Epithelial cell of prostate (primary cell): Measurements from ENCODE around the gene DDX17.
"Not testable (repeated sequence)": the region's sequence is repeated elsewhere in the genome, so short reads cannot be mapped to it uniquely, and the experiment has no call there.

Source experiments
- DNase-seq: peaks from one replicate; pipeline ENCODE4 v3.0.0-alpha.2; 2011; ENCODE audit warnings: low read depth, low spot score
- H3K27ac ChIP-seq: fragments of 450-650 bp; 2 replicates; pipeline ENCODE4 v1.5.1; 2017; ENCODE audit warnings: mild to moderate bottlenecking

DDX17 gene

DNA sequence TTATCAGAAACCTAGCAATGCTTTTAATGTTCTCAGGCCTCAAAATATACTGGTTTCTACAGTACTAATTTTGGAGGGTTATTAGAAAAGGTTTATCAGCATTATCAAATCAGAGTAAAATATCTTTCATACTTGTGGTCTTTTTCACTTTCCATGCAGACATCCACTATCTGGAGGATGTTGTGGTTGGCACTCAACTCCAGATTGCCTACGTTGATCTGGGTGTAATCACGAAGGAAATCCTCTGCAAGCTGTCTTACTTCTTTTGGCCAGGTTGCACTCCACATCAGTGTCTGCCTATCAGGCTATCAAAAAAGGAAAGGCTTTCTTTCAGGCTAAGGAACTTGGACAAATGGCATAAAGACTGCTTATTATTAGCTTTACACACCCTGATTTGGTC, 11.6 kb downstream of the DDX17 start:
- no peak overlapping the region for H3K27ac ChIP-seq
- no peak for DNase-seq

DNA sequence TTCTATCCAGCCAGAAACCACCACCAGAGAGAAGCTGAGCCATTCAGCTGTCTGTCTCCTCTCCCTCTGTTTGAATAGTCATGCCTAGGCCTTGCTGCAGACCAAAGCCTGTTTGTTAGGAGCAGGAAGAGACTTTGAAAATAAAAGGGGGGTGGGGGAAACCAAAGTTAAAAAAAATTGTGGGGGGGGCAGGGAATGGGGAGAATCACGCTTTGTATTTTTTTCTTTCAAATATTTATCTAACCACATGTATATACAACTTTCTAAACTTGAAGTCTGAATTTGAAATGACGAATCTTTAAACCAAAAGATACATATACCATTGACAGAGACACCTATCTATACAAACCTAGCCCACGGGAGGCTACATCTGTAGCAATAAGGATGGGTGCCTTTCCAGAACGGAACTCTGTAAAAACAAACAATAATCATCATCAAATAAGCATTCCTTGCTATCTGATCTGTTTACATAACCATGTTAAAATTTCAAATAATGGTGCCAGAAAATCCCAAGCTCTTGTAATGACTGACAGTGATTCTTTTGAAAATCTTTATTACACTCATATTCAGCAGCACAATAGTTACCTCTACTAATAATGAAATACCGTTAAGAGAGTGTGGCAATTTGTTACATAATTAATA, 14.3 kb downstream of the DDX17 start:
- DNase-seq, result no peak
- no peak overlapping the region for H3K27ac ChIP-seq

DNA sequence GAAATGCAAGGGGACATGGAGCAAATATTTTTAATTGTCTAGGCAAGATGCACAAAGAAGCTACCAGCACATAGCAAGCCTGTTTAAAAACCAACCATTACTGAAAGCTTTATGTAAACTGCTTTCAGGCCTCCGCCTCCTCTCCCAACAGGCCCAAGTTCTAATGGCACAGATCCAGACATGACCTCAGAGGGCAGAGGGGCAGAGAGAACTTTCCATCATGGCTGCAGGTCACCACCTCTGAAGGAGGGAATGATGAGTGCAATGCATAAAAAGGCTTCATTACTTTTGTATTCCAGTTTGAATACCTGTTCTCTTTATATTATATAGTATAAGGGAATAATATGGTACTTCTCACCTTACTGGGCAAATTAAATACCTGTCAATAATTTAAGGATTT, 15.2 kb downstream of the DDX17 start:
- peak overlapping the region; percentile 26 for H3K27ac ChIP-seq
- no peak for DNase-seq

DNA sequence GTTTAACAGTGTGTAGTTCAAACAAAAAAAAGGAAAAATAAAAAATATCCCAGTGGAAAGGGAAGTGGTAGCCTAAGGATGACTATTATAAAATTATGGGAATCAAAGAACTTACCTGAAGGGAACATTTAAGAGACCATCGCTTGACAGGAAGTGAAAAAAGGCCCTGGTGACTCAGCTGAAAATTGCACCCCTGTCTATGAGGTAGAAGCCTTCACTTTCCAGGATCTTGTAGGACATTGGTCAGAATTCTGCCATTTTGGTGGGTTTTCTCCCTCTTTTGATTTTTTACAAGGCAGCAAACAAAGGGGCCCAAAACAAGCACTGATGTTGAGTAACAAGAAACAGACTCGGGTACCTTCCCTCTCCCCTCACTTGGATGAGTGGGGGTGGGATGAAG, 15.6 kb downstream of the DDX17 start:
- peak overlapping the region; percentile 26 for H3K27ac ChIP-seq
- DNase-seq, result no peak

DNA sequence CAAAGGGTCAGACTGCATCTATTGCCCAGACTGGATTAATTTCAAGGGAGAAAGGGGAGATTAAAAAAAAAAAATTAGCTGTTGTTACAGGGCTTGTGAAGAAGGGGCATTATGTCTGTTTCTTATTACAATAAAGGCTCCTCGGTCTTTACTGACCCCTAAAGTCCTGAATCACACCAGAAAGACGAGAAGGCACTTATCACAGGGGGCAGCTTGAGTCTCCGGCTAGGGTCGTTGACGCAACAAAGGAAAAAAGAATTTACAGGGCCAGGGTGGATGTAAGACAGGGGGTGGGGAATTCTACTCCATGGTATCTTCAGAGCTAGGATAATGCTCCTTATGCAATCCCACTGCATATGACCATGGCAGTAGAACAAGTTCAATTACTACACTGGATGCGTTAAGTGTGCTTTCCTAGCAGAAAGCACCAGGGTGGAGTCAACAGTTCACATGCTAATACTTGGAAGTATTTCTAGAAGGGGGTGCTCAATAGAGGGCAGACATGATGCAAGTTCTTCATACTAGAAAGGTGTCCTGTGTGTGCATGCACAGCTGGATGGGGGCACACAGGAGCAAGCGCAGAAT, 16.5 kb downstream of the DDX17 start:
- DNase-seq, result no peak
- no peak overlapping the region for H3K27ac ChIP-seq

DNA sequence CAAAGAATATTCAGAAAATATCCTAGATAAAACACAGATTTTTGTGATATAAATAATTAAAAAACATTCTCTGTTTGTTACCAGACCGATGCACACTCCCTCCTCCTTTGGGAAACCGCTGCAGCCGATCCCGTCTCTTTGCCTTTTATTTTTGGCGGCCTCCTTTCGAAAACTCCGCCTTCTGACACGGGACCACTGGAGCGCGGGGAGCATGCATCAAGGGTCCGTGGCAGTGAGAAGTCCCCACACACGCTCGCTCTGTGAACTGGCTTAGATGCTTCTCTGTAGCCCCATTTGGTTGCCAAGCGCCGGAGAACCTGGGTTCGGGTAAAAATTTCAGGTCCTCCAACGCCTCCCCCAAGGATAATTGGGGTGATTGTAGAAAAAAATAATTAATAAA, 17.0 kb downstream of the DDX17 start:
- no peak overlapping the region for H3K27ac ChIP-seq
- DNase-seq, result no peak

DNA sequence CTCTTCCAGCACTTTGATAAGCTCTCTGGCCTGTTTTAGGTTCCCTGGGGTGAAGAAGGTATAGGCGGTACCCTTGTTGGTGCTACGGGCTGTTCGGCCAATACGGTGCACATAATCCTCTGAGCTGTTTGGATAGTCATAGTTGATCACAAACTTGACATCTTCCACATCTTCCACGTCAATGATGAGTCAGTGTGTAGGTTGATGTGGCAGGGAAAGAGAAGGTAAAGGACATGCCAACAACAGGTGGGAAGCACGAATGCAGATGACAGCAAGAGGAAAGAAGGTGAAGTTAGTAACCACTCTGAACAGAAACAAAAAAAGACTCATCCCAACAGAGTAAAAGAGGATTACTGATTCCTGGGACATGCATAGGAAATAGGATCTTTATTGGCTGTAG, 18.2 kb downstream of the DDX17 start:
- H3K27ac ChIP-seq, result no peak overlapping the region
- no peak for DNase-seq

DNA sequence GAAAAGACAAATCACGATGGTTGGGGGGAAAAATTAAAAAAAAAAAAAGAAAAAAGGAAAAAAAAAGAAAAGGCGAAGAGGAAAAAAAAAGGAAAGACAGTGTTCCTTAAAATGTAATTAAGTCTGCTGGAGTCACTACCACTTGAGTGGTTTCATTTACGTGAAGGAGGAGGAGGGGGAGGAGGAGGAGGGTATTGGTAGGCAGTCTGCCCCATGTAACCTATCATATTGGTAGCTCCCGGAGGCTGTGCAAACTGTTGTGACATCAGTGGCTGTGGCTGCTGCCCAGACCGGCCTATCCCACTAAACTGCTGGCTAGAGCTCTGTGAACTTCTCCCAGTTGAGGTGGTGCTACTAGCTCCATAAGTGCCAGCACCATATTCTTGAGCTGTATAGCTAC, 20.3 kb downstream of the DDX17 start:
- no peak for DNase-seq
- H3K27ac ChIP-seq, result no peak overlapping the region

DNA sequence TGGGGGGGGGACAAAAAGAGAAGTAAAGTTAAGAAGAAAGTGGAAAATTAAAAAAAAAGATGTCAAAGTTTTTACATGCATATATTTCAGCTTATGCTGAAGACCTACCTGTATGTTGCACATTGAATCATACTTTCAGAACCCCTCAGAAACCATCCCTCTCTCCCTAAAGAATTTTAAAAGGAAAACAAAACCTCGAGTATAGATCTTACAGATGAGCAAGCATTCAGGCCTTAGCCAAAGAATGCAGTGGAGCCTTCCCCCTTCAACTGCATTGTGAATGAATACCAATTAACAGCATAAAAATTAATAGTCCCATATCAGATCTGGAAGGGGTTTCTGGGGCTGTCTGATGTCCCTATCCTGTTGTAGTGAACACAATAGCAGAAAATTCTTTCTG, 21.9 kb downstream of the DDX17 start:
- H3K27ac ChIP-seq, result no peak overlapping the region
- DNase-seq, result no peak

DNA sequence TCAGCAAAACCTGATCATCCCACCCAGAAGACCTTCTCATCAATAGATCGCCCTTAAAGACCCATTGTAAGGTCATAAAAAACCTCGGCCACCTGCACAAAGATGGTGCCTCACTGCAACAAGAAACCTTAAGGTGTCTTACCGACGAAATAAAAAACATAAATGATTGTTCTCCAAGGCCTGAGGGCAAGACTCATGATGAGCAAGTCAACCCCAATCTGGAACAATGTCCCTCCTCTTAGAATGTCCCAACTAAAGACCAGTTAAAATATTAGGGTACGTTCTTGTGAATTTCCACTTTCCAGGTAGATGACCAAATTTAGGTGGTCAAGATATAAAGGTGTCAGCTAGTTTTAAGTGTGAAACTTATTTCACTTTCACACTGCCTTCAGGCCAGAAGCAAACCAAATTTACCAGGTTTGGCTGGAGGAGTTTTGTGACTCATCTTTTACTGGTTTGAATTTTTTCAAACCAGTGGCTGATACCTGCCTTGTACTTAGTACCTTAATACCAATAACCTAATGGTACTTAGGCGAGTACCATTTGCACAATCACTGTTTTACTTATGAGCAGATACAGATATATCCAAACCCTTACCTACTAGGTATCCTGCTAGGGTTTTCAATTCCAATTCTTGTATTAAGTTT, 23.3 kb downstream of the DDX17 start:
- DNase-seq, result no peak
- no peak overlapping the region for H3K27ac ChIP-seq

DNA sequence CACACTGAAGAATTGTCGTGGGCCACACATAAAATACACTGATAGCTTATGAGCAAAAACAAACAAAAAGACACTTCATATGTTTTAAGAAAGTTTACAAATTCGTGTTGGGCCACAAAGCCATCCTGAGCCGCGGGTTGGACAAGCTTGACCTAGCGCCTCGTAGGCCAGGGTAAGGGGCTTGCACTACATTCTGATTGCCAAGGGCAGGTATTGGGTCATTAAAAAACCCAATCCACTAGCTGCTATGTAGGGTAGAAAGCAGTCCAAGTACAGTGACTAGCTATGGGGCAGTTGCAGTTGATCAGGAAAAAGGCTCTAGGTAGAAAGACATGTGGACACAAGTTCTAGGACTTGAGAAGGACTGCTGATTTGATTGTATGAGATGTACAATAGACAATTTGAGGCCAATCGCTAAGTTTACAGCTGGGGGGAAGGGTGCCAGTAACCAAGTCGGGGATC, 24.2 kb downstream of the DDX17 start:
- DNase-seq, result no peak
- no peak overlapping the region for H3K27ac ChIP-seq

DNA sequence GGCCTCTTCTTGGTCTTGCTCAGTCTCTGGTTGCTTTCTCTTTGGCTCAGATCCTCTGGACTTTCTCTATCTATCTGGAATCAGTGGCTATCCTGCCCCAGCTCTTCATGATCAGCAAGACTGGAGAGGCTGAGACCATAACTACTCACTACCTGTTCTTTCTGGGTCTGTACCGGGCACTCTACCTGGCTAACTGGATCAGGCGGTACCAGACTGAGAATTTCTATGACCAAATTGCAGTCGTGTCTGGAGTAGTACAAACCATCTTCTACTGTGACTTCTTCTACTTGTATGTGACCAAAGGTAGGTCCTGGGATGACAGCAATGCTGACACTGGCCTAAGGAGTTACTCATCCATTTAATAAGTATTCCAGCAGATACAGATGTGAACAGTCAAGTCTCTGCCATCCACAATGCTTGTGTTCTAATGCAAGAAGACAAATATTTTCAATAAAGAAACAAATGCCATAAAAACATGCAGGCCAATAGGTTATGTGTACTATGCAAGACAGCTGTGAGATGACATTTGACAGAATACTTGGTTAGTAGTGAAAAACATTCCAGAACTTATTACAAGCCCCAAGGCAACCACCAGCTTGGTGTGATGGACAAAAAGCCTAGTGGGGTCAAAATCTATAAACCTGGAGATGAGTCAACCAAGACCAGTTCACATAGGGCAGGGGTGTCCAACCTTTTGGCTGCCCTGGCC, 24.8 kb downstream of the DDX17 start:
- no peak for DNase-seq
- H3K27ac ChIP-seq, result no peak overlapping the region

DNA sequence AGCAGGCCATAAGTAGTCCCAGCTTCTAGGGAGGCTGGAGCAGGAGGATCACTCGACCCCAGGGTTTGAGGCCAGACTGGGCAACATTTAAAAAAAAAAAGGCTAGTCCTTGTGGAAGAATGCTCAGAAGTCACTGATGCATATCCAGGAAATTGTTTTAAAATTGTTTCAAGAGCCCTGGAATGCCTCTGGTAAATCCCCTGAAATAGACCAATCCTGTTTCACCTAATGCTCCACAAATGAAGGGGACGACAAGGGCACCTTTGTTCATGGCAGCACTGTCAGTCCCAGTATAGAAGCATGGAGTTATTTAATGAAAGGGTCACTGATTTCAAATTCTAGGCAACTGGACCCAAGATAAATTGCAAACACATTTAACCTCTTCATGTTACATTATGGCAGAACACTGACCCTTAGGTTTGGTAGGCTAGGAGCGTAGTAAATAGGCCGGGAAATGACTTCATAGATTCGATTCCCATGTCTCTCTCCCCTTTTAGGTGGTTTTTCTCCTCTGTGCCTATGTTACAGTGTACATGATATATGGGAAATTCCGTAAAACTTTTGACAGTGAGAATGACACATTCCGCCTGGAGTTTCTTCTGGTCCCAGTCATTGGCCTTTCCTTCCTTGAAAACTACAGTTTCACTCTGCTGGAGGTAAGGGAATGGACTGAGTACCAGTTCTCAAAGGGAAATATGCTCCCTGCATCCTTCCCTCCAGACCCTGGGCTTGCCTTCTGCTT, 26.8 kb downstream of the DDX17 start:
- no peak for DNase-seq
- no peak overlapping the region for H3K27ac ChIP-seq

DNA sequence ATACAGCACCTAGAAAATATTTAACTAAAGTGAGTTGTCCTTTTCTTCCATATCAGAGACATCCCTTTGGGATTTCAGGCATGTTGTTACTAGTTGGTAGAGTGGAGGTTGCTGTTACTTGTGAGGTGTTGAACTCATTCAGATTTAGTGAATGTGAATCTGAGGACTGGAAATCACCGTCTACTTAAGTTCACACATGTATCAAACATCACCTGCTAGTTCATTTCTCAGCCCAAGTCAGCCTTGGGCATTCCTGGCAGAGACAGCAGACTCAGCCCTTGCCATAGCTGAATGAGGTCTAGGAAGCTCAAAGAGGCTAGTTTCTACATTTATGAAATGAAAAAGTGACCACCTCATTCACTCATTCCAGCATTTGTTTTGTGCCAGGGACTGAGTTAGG, 28.5 kb downstream of the DDX17 start:
- peak; percentile 20 for DNase-seq
- H3K27ac ChIP-seq, result peak overlapping the region; percentile 33

DNA sequence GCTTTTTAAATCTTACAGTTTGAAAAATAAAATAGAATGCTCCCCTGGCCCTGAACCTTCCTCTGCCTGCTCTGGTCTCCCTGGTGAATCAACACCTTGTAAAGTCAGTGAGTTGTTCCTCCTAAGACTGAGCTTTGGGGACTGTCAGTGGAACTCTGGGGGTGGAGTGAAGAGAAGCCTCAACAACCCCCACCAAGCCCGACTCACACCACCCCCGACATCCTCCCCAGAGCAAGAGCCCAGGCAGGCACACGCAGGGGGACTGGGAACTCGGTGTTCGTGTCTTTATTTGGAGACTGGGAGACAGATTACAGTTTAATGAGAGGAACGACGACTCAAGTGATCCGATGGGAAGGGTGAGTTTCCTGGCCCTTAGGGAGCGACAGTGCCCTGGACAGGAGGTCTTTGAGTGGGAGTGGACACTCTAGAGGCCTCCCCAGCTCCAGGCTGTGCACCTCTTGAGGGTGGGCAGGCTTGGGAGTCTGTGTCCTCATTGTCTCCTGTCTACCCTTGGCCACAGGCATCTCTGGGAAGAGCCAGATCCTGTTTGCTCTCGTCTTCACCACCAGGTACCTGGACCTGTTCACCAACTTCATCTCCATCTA, 32.0 kb downstream of the DDX17 start:
- H3K27ac ChIP-seq, result no peak overlapping the region
- no peak for DNase-seq

DNA sequence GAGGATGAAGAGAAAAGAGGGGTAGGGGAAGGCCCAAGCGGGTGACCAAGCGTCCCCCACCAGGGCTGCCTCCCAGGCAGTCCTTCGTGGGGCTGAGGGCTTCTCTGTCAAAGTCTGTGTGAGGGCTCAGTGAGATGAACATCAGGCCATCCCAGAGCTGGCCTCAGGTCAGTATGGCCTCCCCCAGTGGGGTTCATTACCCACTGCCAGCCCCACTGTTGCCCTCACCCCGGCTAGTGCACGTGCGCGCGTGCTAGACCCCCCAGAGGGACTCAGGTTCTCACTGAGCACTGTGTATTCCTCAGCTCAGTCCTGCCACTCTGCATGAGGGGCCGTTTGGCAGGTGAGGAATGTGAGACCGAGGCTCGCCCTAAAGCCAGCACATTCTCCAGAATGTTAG, 34.9 kb downstream of the DDX17 start:
- H3K27ac ChIP-seq, result no peak overlapping the region
- no peak for DNase-seq

DNA sequence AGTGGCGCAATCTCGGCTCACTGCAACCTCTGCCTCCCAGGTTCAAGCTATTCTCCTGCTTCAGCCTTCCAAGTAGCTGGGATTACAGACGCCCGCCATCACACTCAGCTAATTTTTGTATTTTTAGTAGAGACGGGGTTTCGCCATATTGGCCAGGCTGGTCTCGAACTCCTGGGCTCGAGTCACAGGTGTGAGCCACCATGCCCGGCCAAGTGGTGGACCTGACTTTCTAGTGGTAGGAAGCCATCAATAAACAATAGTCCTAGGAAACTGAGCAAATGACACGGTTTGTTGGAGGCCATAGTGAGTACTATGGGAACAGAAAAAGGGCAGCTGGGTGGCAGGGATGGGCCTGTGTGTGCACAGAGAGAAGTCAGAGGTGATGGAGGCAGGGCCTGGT, 35.9 kb downstream of the DDX17 start:
- H3K27ac ChIP-seq, DNase-seq: not testable (repeated sequence)

DNA sequence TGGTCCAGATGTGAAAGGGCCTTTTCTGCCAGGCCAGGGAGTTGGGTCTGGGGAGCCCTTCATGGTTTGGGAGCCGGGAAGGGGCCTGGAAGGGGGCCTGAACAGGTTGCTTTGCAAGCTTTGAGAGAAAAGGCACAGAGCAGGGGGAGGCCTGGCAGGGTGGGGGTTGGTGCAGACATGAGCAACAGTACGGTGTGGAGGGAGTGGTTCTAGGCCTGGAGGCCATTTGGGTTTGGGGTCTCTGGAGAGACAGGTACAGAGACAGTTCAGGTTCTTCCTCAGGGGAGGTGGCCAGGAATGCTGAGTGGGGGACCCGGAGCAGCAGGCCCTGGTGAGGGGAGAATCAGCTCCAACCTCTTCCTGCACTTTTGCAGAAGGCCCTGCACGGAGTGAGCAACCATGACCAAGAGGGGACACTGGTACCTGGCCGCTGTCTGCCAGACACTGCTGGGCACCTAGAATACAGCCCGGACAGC, 36.8 kb downstream of the DDX17 start:
- H3K27ac ChIP-seq, result no peak overlapping the region

DNA sequence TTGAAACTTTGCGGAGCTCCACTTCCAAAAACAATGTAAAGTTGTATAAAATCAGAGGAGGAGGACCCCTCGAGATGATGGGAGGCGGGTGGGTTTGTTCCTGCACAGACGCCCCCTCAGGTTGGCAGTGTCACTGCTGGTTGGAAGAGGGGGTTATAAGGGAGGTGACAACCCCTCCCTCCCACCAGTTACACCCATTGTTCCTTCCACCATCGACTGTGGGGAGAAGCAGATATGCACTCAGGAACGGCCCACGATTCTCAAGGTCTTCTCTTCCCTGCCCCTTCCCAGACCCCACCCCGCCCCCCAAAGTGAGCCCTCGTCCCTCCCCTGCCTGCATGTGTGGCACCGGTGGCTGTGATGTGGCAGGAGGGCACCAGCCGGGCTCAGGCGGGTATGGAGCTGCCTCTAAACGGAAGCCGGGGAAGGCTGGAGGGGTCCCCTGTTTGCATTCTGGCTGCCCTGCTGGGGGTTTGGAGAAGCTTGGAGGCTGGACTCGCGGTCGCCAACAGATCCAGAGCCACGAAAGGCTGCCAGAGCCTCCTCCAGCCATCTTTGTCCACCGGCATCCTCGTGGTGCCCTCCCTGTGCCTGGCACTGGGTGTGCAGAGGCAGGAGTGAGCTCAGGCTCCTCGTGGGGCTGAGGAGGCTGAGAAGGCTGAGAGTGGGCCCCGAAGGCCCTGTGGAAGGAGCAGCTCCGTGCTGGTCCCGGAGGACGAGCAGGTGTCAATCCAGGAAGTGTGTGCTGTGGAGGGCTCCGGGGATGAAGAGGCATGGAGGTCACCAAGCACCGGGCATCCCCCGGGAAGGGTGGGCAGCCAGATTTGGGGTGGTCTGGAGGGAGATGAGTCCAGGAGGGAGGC, 37.4 kb downstream of the DDX17 start:
- H3K27ac ChIP-seq, result no peak overlapping the region
- DNase-seq, result no peak

More for the DNA sequence above, 36.8 kb downstream of the DDX17 start:
- no peak for DNase-seq
